SK-N-SH (cell line): Measurements from ENCODE around the gene CCDC54. TPM values are rescaled to one million over a fixed set of nuclear protein-coding genes. Genes with fewer than 3 reads are reported as not detected.

Source experiments
- CTCF ChIA-PET: fragments of 300-600, 350-600 bp; formaldehyde crosslinking; extraction: SDS; loops from one replicate; lab custom pipeline; 2021; lab: Yijun Ruan, JAX
- POLR2A ChIA-PET: fragments of 350-600 bp; sonication (Branson Sonifier 250); formaldehyde crosslinking; extraction: SDS; loops from one replicate; lab custom pipeline; 2020; ENCODE audit warnings: antibody characterized with exemption, inconsistent platforms; lab: Yijun Ruan, JAX
- DNase-seq: peaks from one replicate; pipeline ENCODE4 v3.0.0; 2012
- H2AFZ ChIP-seq: fragments of 200-600 bp; sonication (generic); 2 replicates; pipeline ENCODE4 v1.8.1; 2016; ENCODE audit warnings: antibody characterized with exemption, mild to moderate bottlenecking, low read depth
- H3F3A ChIP-seq: fragments of 200-600 bp; sonication (generic); replicated peaks from 2 replicates; pipeline ENCODE3; 2016; ENCODE audit warnings: antibody characterized with exemption, mild to moderate bottlenecking; ENCODE audit not compliant: insufficient read depth
- H3K27ac ChIP-seq, 2 experiments: fragments of 200-500 bp in 1 of 2; fragments of 200-600 bp in 1 of 2; sonication (Bioruptor generic) in 1 of 2; sonication (generic), shearing (Covaris generic) in 1 of 2; 2 replicates each; pipeline versions ENCODE4 v1.5.1 to v1.6.1; 2014 to 2016; ENCODE audit warnings: low read depth in 2 of 2, inconsistent platforms in 1 of 2, low read length in 1 of 2, mild to moderate bottlenecking in 1 of 2, mixed read lengths in 1 of 2
- H3K27me3 ChIP-seq: fragments of 200-600 bp; sonication (generic), shearing (Covaris generic); 2 replicates; pipeline ENCODE4 v1.6.1; 2016; ENCODE audit warnings: mixed run types; ENCODE audit not compliant: insufficient read depth
- H3K36me3 ChIP-seq, 2 experiments: fragments of 200-500 bp in 1 of 2; fragments of 200-600 bp in 1 of 2; sonication (Bioruptor generic) in 1 of 2; sonication (generic) in 1 of 2; replicated peaks in 1 of 2; 2 replicates each; pipeline versions ENCODE3 to v1.5.1; 2014 to 2016; ENCODE audit warnings: low read length in 1 of 2, mild to moderate bottlenecking in 1 of 2; ENCODE audit not compliant: insufficient read depth in 2 of 2, control insufficient read depth in 1 of 2
- H3K4me1 ChIP-seq, 2 experiments: fragments of 200-500 bp in 1 of 2; fragments of 200-600 bp in 1 of 2; sonication (Bioruptor generic) in 1 of 2; sonication (generic), shearing (Covaris generic) in 1 of 2; 2 replicates each; pipeline versions ENCODE4 v1.5.1 to v1.6.1; 2014 to 2016; ENCODE audit warnings: low read depth in 1 of 2, low read length in 1 of 2, mixed run types in 1 of 2; ENCODE audit not compliant: insufficient read depth in 2 of 2, control insufficient read depth in 1 of 2
- H3K4me2 ChIP-seq: fragments of 200-600 bp; sonication (generic), shearing (Covaris generic); 2 replicates; pipeline ENCODE4 v1.6.1; 2017; ENCODE audit warnings: mixed run types
- H3K4me3 ChIP-seq, 2 experiments: fragments of 200-500 bp in 1 of 2; fragments of 200-600 bp in 1 of 2; sonication (Bioruptor generic) in 1 of 2; sonication (generic), shearing (Covaris generic) in 1 of 2; 2 replicates each; pipeline versions ENCODE4 v1.5.1 to v1.8.1; 2014 to 2016; ENCODE audit warnings: low read depth in 2 of 2, inconsistent platforms in 1 of 2, low read length in 1 of 2, mild to moderate bottlenecking in 1 of 2, mixed read lengths in 1 of 2, moderate library complexity in 1 of 2
- H3K79me2 ChIP-seq: fragments of 200-600 bp; sonication (generic); 2 replicates; pipeline ENCODE4 v1.8.1; 2017; ENCODE audit warnings: mild to moderate bottlenecking; ENCODE audit not compliant: insufficient read depth
- H3K9ac ChIP-seq: fragments of 200-600 bp; sonication (generic); 2 replicates; pipeline ENCODE4 v1.6.1; 2017; ENCODE audit warnings: mixed run types
- H3K9me2 ChIP-seq: fragments of 200-600 bp; sonication (generic); 2 replicates; pipeline ENCODE4 v1.6.1; 2017; ENCODE audit warnings: mixed run types
- H3K9me3 ChIP-seq: fragments of 200-600 bp; sonication (generic); 2 replicates; pipeline ENCODE4 v1.6.1; 2017; ENCODE audit warnings: mixed run types, mild to moderate bottlenecking, moderate library complexity
- H4K20me1 ChIP-seq: fragments of 200-600 bp; sonication (generic); 2 replicates; pipeline ENCODE4 v1.6.1; 2017; ENCODE audit warnings: mild to moderate bottlenecking, mixed run types; ENCODE audit not compliant: insufficient read depth
- CHD2 ChIP-seq: fragments of 150-350 bp; IDR thresholded peaks from 2 replicates; pipeline ENCODE4 v1.6.1; 2018; ENCODE audit warnings: low read length; ENCODE audit not compliant: partially characterized antibody
- EZH2phosphoT487 ChIP-seq: fragments of 200-600 bp; sonication (generic); IDR thresholded peaks from 2 replicates; pipeline ENCODE4 v1.6.1; 2017; ENCODE audit warnings: low read depth, mixed run types, mild to moderate bottlenecking, antibody characterized with exemption, moderate library complexity, borderline replicate concordance
- JUND ChIP-seq: IDR thresholded peaks from 2 replicates; pipeline ENCODE4 v1.4.0; 2012
- REST ChIP-seq: IDR thresholded peaks from 2 replicates; pipeline ENCODE4 v1.6.1; 2012; ENCODE audit warnings: mild to moderate bottlenecking, low read depth, low read length, moderate library complexity
- RFX5 ChIP-seq: IDR thresholded peaks from 2 replicates; pipeline ENCODE4 v1.6.1; 2012; ENCODE audit warnings: mild to moderate bottlenecking, improper control_type of control experiment, low read length
- SIN3A ChIP-seq: IDR thresholded peaks from 2 replicates; pipeline ENCODE4 v1.6.1; 2012; ENCODE audit warnings: low read depth, mild to moderate bottlenecking, low read length, moderate library complexity, borderline replicate concordance
- TCF12 ChIP-seq: IDR thresholded peaks from 2 replicates; pipeline ENCODE4 v1.4.0; 2012
- WGBS: methylation state at CpG from one replicate; pipeline ENCODE4 v1.1.6; 2017; ENCODE audit warnings: low lambda C conversion rate; 5-methylcytosine and 5-hydroxymethylcytosine counted together
- polyA plus RNA-seq, 3 experiments: library from polyadenylated mRNA; depleted of rRNA; stranded (reverse); fragments of >200 nt; gene quantifications; 2 replicates each; pipeline ENCODE4 v1.2.3, GENCODE V29; 2012
- TF ChIP-seq, protein P1 (sequence below): IDR thresholded peaks from 2 replicates; pipeline ENCODE4 v1.4.0; 2012; ENCODE audit warnings: low read depth
- TF ChIP-seq, protein P2 (sequence below): IDR thresholded peaks from 2 replicates; pipeline ENCODE4 v1.4.0; 2012; ENCODE audit warnings: low read depth, borderline replicate concordance
- TF ChIP-seq, protein P3 (sequence below): fragments of 200-600 bp; sonication (generic); IDR thresholded peaks from 2 replicates; pipeline ENCODE4 v1.6.1; 2017; ENCODE audit warnings: antibody characterized with exemption, mild to moderate bottlenecking, moderate library complexity

Gene CCDC54
- polyA plus RNA-seq, 1 of the 3 experiments (the other 2 are of a cell fraction), result not detected

- H3F3A ChIP-seq, result no peaks in the 10 kb centered on the region
- H3K27me3 ChIP-seq, result no peaks in the 10 kb centered on the region
- no peak for TF ChIP-seq RFX5
- TF ChIP-seq, protein P1, sequence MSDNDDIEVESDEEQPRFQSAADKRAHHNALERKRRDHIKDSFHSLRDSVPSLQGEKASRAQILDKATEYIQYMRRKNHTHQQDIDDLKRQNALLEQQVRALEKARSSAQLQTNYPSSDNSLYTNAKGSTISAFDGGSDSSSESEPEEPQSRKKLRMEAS, result no peak
- TF ChIP-seq SIN3A, result no peak
- TF ChIP-seq CHD2, result no peak
- TF ChIP-seq, protein P2, sequence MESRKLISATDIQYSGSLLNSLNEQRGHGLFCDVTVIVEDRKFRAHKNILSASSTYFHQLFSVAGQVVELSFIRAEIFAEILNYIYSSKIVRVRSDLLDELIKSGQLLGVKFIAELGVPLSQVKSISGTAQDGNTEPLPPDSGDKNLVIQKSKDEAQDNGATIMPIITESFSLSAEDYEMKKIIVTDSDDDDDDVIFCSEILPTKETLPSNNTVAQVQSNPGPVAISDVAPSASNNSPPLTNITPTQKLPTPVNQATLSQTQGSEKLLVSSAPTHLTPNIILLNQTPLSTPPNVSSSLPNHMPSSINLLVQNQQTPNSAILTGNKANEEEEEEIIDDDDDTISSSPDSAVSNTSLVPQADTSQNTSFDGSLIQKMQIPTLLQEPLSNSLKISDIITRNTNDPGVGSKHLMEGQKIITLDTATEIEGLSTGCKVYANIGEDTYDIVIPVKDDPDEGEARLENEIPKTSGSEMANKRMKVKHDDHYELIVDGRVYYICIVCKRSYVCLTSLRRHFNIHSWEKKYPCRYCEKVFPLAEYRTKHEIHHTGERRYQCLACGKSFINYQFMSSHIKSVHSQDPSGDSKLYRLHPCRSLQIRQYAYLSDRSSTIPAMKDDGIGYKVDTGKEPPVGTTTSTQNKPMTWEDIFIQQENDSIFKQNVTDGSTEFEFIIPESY, result no peak
- TF ChIP-seq JUND, result no peak
- TF ChIP-seq TCF12, result no peak
- TF ChIP-seq, protein P3, sequence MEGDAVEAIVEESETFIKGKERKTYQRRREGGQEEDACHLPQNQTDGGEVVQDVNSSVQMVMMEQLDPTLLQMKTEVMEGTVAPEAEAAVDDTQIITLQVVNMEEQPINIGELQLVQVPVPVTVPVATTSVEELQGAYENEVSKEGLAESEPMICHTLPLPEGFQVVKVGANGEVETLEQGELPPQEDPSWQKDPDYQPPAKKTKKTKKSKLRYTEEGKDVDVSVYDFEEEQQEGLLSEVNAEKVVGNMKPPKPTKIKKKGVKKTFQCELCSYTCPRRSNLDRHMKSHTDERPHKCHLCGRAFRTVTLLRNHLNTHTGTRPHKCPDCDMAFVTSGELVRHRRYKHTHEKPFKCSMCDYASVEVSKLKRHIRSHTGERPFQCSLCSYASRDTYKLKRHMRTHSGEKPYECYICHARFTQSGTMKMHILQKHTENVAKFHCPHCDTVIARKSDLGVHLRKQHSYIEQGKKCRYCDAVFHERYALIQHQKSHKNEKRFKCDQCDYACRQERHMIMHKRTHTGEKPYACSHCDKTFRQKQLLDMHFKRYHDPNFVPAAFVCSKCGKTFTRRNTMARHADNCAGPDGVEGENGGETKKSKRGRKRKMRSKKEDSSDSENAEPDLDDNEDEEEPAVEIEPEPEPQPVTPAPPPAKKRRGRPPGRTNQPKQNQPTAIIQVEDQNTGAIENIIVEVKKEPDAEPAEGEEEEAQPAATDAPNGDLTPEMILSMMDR, result no peak
- TF ChIP-seq REST, result no peak
- TF ChIP-seq EZH2phosphoT487, result no peak
- no peaks in the 10 kb centered on the region for H4K20me1 ChIP-seq
- ChIA-PET CTCF (interaction anchor here (1.3 to 1.6 kb wide), 2 partner anchors 9 to 22 kb away, joined by 3 to 6 read pairs; no protein-coding TSS in a partner anchor), POLR2A (no interaction called here)
- H3K79me2 ChIP-seq, result no peaks in the 10 kb centered on the region
- WGBS, result 71% methylated on average over 2 of the region's 2 CpGs
- peaks cover 0 to 5% of the 10 kb centered on the region in 2 experiments; a peak in 2 of 4 replicates for H3K4me1 ChIP-seq
- no peak overlapping the region for H3K9ac ChIP-seq
- 0 out of 2 replicates have a peak, but pooled peaks cover under 1% of the 10 kb centered on the region for H3K9me3 ChIP-seq
- no peak overlapping the region for H2AFZ ChIP-seq
- no peaks in the 10 kb centered on the region for H3K36me3 ChIP-seq
- no peak overlapping the region for H3K4me2 ChIP-seq
- H3K27ac ChIP-seq, result no peak overlapping the region
- no peak for DNase-seq
- no peaks in the 10 kb centered on the region for H3K9me2 ChIP-seq
- no peak overlapping the region for H3K4me3 ChIP-seq
Observed at GRCh38 chr3:107346564-107346963, 30.7 kb upstream of the CCDC54 start.
